ENCODE measurements around the gene GPR153.
"Not testable (repeated sequence)": the region's sequence is repeated elsewhere in the genome, so short reads cannot be mapped to it uniquely, and the experiment has no call there.

GPR153 gene

GRCh38 chr1:6235296-6235677 lies 25.6 kb downstream of the GPR153 start:
- Histone ChIP-seq H3K27me3 (ENCODE audit: control insufficient read depth, insufficient read depth, low read length) (peaks cover 4% of the 10 kb centered on the region), H3K4me3 (ENCODE audit: low read length) (peak overlapping the region; percentile 96), H3K4me2 (ENCODE audit: low read length) (peak overlapping the region; percentile 86)

GRCh38 chr1:6234502-6235295 lies 26.2 kb downstream of the GPR153 start:
- Histone ChIP-seq H3K9ac (ENCODE audit: low read depth, low read length) (peak overlapping the region; percentile 82), H3K36me3 (ENCODE audit: insufficient read depth, low read length) (peaks cover 25% of the 10 kb centered on the region), H3K4me2 (ENCODE audit: low read length) (peak overlapping the region; percentile 86), H3K9me3 (replicated peaks; ENCODE audit: low read length) (no peaks in the 10 kb centered on the region), H3K4me3 (ENCODE audit: low read length) (peak overlapping the region; percentile 96), H3K4me1 (ENCODE audit: control insufficient read depth, insufficient read depth, low read length) (peaks cover 13% of the 10 kb centered on the region), H3K27me3 (ENCODE audit: control insufficient read depth, insufficient read depth, low read length) (no peaks in the 10 kb centered on the region)

More at GRCh38 chr1:6235296-6235677, 25.6 kb downstream of the GPR153 start:
- peaks cover 25% of the 10 kb centered on the region for H3K36me3 ChIP-seq (ENCODE audit: insufficient read depth, low read length)
- H3K9ac ChIP-seq (ENCODE audit: low read depth, low read length), result peak overlapping the region; percentile 82
- H3K4me1 ChIP-seq (ENCODE audit: control insufficient read depth, insufficient read depth, low read length), result peaks cover 13% of the 10 kb centered on the region
- no peaks in the 10 kb centered on the region for H3K9me3 ChIP-seq (replicated peaks; ENCODE audit: low read length)

- no peaks in the 10 kb centered on the region for H3K9me3 ChIP-seq (replicated peaks; ENCODE audit: low read length)
- H3K27me3 ChIP-seq (ENCODE audit: control insufficient read depth, insufficient read depth, low read length), result no peaks in the 10 kb centered on the region
- peaks cover 13% of the 10 kb centered on the region for H3K4me1 ChIP-seq (ENCODE audit: control insufficient read depth, insufficient read depth, low read length)
- H3K4me2 ChIP-seq (ENCODE audit: low read length), result no peak overlapping the region
- no peak overlapping the region for H3K9ac ChIP-seq (ENCODE audit: low read depth, low read length)
- H3K4me3 ChIP-seq (ENCODE audit: low read length), result no peak overlapping the region
- peaks cover 32% of the 10 kb centered on the region for H3K36me3 ChIP-seq (ENCODE audit: insufficient read depth, low read length)
These were observed 27.5 kb downstream of the GPR153 start for GRCh38 chr1:6233376-6233775.

GRCh38 chr1:6225651-6226050 lies 35.2 kb downstream of the GPR153 start:
- H3K4me1 ChIP-seq (ENCODE audit: control insufficient read depth, insufficient read depth, low read length), result peaks cover 4% of the 10 kb centered on the region
- H3K4me3 ChIP-seq (ENCODE audit: low read length), result no peak overlapping the region
- H3K36me3 ChIP-seq (ENCODE audit: insufficient read depth, low read length), result peaks cover 35% of the 10 kb centered on the region
- H3K27me3 ChIP-seq (ENCODE audit: control insufficient read depth, insufficient read depth, low read length), result no peaks in the 10 kb centered on the region
- H3K9ac ChIP-seq (ENCODE audit: low read depth, low read length), result no peak overlapping the region
- H3K9me3 ChIP-seq (replicated peaks; ENCODE audit: low read length), result no peaks in the 10 kb centered on the region
- no peak overlapping the region for H3K4me2 ChIP-seq (ENCODE audit: low read length)

- H3K4me3 ChIP-seq (ENCODE audit: low read length), result no peak overlapping the region
- no peak overlapping the region for H3K9ac ChIP-seq (ENCODE audit: low read depth, low read length)
These were observed 36.2 kb downstream of the GPR153 start for GRCh38 chr1:6224718-6225117.

GRCh38 chr1:6223617-6224016 lies 37.3 kb downstream of the GPR153 start:
- Histone ChIP-seq H3K36me3 (ENCODE audit: insufficient read depth, low read length) (peaks cover 33% of the 10 kb centered on the region), H3K4me2 (ENCODE audit: low read length) (no peak overlapping the region), H3K4me3 (ENCODE audit: low read length) (no peak overlapping the region), H3K27me3 (ENCODE audit: control insufficient read depth, insufficient read depth, low read length) (no peaks in the 10 kb centered on the region), H3K9me3 (replicated peaks; ENCODE audit: low read length) (no peaks in the 10 kb centered on the region), H3K4me1 (ENCODE audit: control insufficient read depth, insufficient read depth, low read length) (peaks cover 4% of the 10 kb centered on the region), H3K9ac (ENCODE audit: low read depth, low read length) (no peak overlapping the region)

More at GRCh38 chr1:6224718-6225117, 36.2 kb downstream of the GPR153 start:
- peaks cover 37% of the 10 kb centered on the region for H3K36me3 ChIP-seq (ENCODE audit: insufficient read depth, low read length)
- H3K4me2 ChIP-seq (ENCODE audit: low read length), result no peak overlapping the region
- H3K4me1 ChIP-seq (ENCODE audit: control insufficient read depth, insufficient read depth, low read length), result peaks cover 4% of the 10 kb centered on the region
- no peaks in the 10 kb centered on the region for H3K9me3 ChIP-seq (replicated peaks; ENCODE audit: low read length)
- no peaks in the 10 kb centered on the region for H3K27me3 ChIP-seq (ENCODE audit: control insufficient read depth, insufficient read depth, low read length)

GRCh38 chr1:6222636-6223035 lies 38.3 kb downstream of the GPR153 start:
- no peak overlapping the region for H3K4me3 ChIP-seq (ENCODE audit: low read length)
- H3K27me3 ChIP-seq (ENCODE audit: control insufficient read depth, insufficient read depth, low read length), result no peaks in the 10 kb centered on the region
- H3K4me1 ChIP-seq (ENCODE audit: control insufficient read depth, insufficient read depth, low read length), result peaks cover 4% of the 10 kb centered on the region
- no peak overlapping the region for H3K4me2 ChIP-seq (ENCODE audit: low read length)
- H3K9ac ChIP-seq (ENCODE audit: low read depth, low read length), result no peak overlapping the region
- H3K36me3 ChIP-seq (ENCODE audit: insufficient read depth, low read length), result peaks cover 30% of the 10 kb centered on the region
- H3K9me3 ChIP-seq (replicated peaks; ENCODE audit: low read length), result no peaks in the 10 kb centered on the region

- H3K36me3 ChIP-seq (ENCODE audit: insufficient read depth, low read length), result peaks cover 27% of the 10 kb centered on the region
These were observed 39.6 kb downstream of the GPR153 start for GRCh38 chr1:6221210-6221784.

GRCh38 chr1:6220236-6220635 lies 40.7 kb downstream of the GPR153 start:
- peaks cover 4% of the 10 kb centered on the region for H3K4me1 ChIP-seq (ENCODE audit: control insufficient read depth, insufficient read depth, low read length)
- H3K9me3 ChIP-seq (replicated peaks; ENCODE audit: low read length), result no peaks in the 10 kb centered on the region
- H3K27me3 ChIP-seq (ENCODE audit: control insufficient read depth, insufficient read depth, low read length), result no peaks in the 10 kb centered on the region
- H3K4me2 ChIP-seq (ENCODE audit: low read length), result no peak overlapping the region
- peaks cover 27% of the 10 kb centered on the region for H3K36me3 ChIP-seq (ENCODE audit: insufficient read depth, low read length)
- H3K4me3 ChIP-seq (ENCODE audit: low read length), result no peak overlapping the region
- no peak overlapping the region for H3K9ac ChIP-seq (ENCODE audit: low read depth, low read length)

More at GRCh38 chr1:6221210-6221784, 39.6 kb downstream of the GPR153 start:
- H3K9ac ChIP-seq (ENCODE audit: low read depth, low read length), result no peak overlapping the region
- no peak overlapping the region for H3K4me3 ChIP-seq (ENCODE audit: low read length)
- H3K27me3 ChIP-seq (ENCODE audit: control insufficient read depth, insufficient read depth, low read length), result no peaks in the 10 kb centered on the region
- H3K4me1 ChIP-seq (ENCODE audit: control insufficient read depth, insufficient read depth, low read length), result peaks cover 4% of the 10 kb centered on the region
- H3K9me3 ChIP-seq (replicated peaks; ENCODE audit: low read length), result no peaks in the 10 kb centered on the region
- H3K4me2 ChIP-seq (ENCODE audit: low read length), result no peak overlapping the region

- peaks cover 26% of the 10 kb centered on the region for H3K36me3 ChIP-seq (ENCODE audit: insufficient read depth, low read length)
- not testable (repeated sequence) for H3K4me2 ChIP-seq (ENCODE audit: low read length); H3K4me3 ChIP-seq (ENCODE audit: low read length); H3K9ac ChIP-seq (ENCODE audit: low read depth, low read length); H3K9me3 ChIP-seq (replicated peaks; ENCODE audit: low read length); H3K27me3 ChIP-seq (ENCODE audit: control insufficient read depth, insufficient read depth, low read length); H3K4me1 ChIP-seq (ENCODE audit: control insufficient read depth, insufficient read depth, low read length)
These were observed 41.3 kb downstream of the GPR153 start for GRCh38 chr1:6219641-6220040.

GRCh38 chr1:6218375-6219164 lies 42.3 kb downstream of the GPR153 start:
- no peak overlapping the region for H3K9ac ChIP-seq (ENCODE audit: low read depth, low read length)
- H3K36me3 ChIP-seq (ENCODE audit: insufficient read depth, low read length), result peaks cover 15% of the 10 kb centered on the region
- no peaks in the 10 kb centered on the region for H3K9me3 ChIP-seq (replicated peaks; ENCODE audit: low read length)
- peaks cover 4% of the 10 kb centered on the region for H3K4me1 ChIP-seq (ENCODE audit: control insufficient read depth, insufficient read depth, low read length)
- no peaks in the 10 kb centered on the region for H3K27me3 ChIP-seq (ENCODE audit: control insufficient read depth, insufficient read depth, low read length)
- no peak overlapping the region for H3K4me2 ChIP-seq (ENCODE audit: low read length)
- no peak overlapping the region for H3K4me3 ChIP-seq (ENCODE audit: low read length)
